ENCODE data around the gene BTAF1.

BTAF1 gene

GRCh38 chr10:92064506-92064905 lies 140.9 kb downstream of the BTAF1 start:
- DNase-seq, result no peak
- Histone ChIP-seq H2BK5ac (ENCODE audit: low read length) (no peak overlapping the region), H3K18ac (ENCODE audit: low read length) (peak overlapping the region; percentile 51), H3K27ac (ENCODE audit: low read depth, low read length) (no peak overlapping the region), H2BK120ac (ENCODE audit: low read depth, low read length) (peak overlapping the region; percentile 90), H2BK15ac (replicated peaks; ENCODE audit: low read depth) (peak overlapping the region; percentile 85), H4K8ac (ENCODE audit: low read depth, low read length) (no peak overlapping the region), H4K5ac (ENCODE audit: low read length) (no peak overlapping the region), H3K23ac (ENCODE audit: low read length) (no peak overlapping the region), H2AK5ac (ENCODE audit: low read length) (no peak overlapping the region), H3K4me2 (ENCODE audit: low read length) (no peak overlapping the region), H3K27me3 (ENCODE audit: insufficient read depth, low read length, poor library complexity) (no peaks in the 10 kb centered on the region), H3K4me1 (ENCODE audit: control insufficient read depth, low read depth, low read length) (no peaks in the 10 kb centered on the region), H3K4me3 (ENCODE audit: low read length) (no peak overlapping the region), H3K56ac (ENCODE audit: low read length) (no peak overlapping the region), H3K36me3 (ENCODE audit: control insufficient read depth, insufficient read depth, low read length) (no peaks in the 10 kb centered on the region), H3K9ac (ENCODE audit: low read length) (no peak overlapping the region), H3K79me2 (ENCODE audit: control insufficient read depth, insufficient read depth, low read length) (no peaks in the 10 kb centered on the region), H3K4ac (ENCODE audit: low read depth, low read length) (no peak overlapping the region), H3K79me1 (ENCODE audit: low read length) (no peaks in the 10 kb centered on the region)
- no CpG with 5 or more reads among the region's 2 CpGs for WGBS (ENCODE audit: extremely low coverage, insufficient coverage, low lambda C conversion rate)

- Histone ChIP-seq H2BK15ac (replicated peaks; ENCODE audit: low read depth) (no peak overlapping the region), H2BK5ac (ENCODE audit: low read length) (no peak overlapping the region), H3K18ac (ENCODE audit: low read length) (no peak overlapping the region), H3K4ac (ENCODE audit: low read depth, low read length) (no peak overlapping the region), H3K56ac (ENCODE audit: low read length) (no peak overlapping the region), H3K4me2 (ENCODE audit: low read length) (no peak overlapping the region), H3K27ac (ENCODE audit: low read depth, low read length) (no peak overlapping the region), H3K4me1 (ENCODE audit: control insufficient read depth, low read depth, low read length) (no peaks in the 10 kb centered on the region), H3K23ac (ENCODE audit: low read length) (no peak overlapping the region), H3K9ac (ENCODE audit: low read length) (no peak overlapping the region), H3K36me3 (ENCODE audit: control insufficient read depth, insufficient read depth, low read length) (no peaks in the 10 kb centered on the region), H4K5ac (ENCODE audit: low read length) (no peak overlapping the region), H3K4me3 (ENCODE audit: low read length) (no peak overlapping the region), H3K79me1 (ENCODE audit: low read length) (no peaks in the 10 kb centered on the region), H3K27me3 (ENCODE audit: insufficient read depth, low read length, poor library complexity) (no peaks in the 10 kb centered on the region), H2AK5ac (ENCODE audit: low read length) (no peak overlapping the region), H3K79me2 (ENCODE audit: control insufficient read depth, insufficient read depth, low read length) (no peaks in the 10 kb centered on the region), H4K8ac (ENCODE audit: low read depth, low read length) (no peak overlapping the region), H2BK120ac (ENCODE audit: low read depth, low read length) (no peak overlapping the region)
- no peak for DNase-seq
- WGBS (ENCODE audit: extremely low coverage, insufficient coverage, low lambda C conversion rate), result no CpG with 5 or more reads among the region's 4 CpGs
Observed at GRCh38 chr10:92066386-92066785, 142.8 kb downstream of the BTAF1 start.

- Histone ChIP-seq H3K4ac (ENCODE audit: low read depth, low read length) (no peak overlapping the region), H3K79me2 (ENCODE audit: control insufficient read depth, insufficient read depth, low read length) (no peaks in the 10 kb centered on the region), H3K27me3 (ENCODE audit: insufficient read depth, low read length, poor library complexity) (no peaks in the 10 kb centered on the region), H3K9ac (ENCODE audit: low read length) (no peak overlapping the region), H3K4me2 (ENCODE audit: low read length) (no peak overlapping the region), H2BK15ac (replicated peaks; ENCODE audit: low read depth) (no peak overlapping the region), H3K4me1 (ENCODE audit: control insufficient read depth, low read depth, low read length) (no peaks in the 10 kb centered on the region), H3K18ac (ENCODE audit: low read length) (no peak overlapping the region), H4K8ac (ENCODE audit: low read depth, low read length) (no peak overlapping the region), H2AK5ac (ENCODE audit: low read length) (no peak overlapping the region), H4K5ac (ENCODE audit: low read length) (no peak overlapping the region), H2BK120ac (ENCODE audit: low read depth, low read length) (no peak overlapping the region), H3K56ac (ENCODE audit: low read length) (no peak overlapping the region), H3K79me1 (ENCODE audit: low read length) (no peaks in the 10 kb centered on the region), H3K4me3 (ENCODE audit: low read length) (no peak overlapping the region), H3K36me3 (ENCODE audit: control insufficient read depth, insufficient read depth, low read length) (no peaks in the 10 kb centered on the region), H3K23ac (ENCODE audit: low read length) (no peak overlapping the region), H2BK5ac (ENCODE audit: low read length) (no peak overlapping the region), H3K27ac (ENCODE audit: low read depth, low read length) (no peak overlapping the region)
- WGBS (ENCODE audit: extremely low coverage, insufficient coverage, low lambda C conversion rate), result no CpG with 5 or more reads among the region's 1 CpG
- no peak for DNase-seq
Observed at GRCh38 chr10:92068900-92069299, 145.3 kb downstream of the BTAF1 start.

- H3K56ac ChIP-seq (ENCODE audit: low read length), result no peak overlapping the region
- WGBS (ENCODE audit: extremely low coverage, insufficient coverage, low lambda C conversion rate), result no CpG with 5 or more reads among the region's 6 CpGs
- no peak overlapping the region for H2BK120ac ChIP-seq (ENCODE audit: low read depth, low read length)
- H3K18ac ChIP-seq (ENCODE audit: low read length), result no peak overlapping the region
- H3K79me2 ChIP-seq (ENCODE audit: control insufficient read depth, insufficient read depth, low read length), result no peaks in the 10 kb centered on the region
- H3K36me3 ChIP-seq (ENCODE audit: control insufficient read depth, insufficient read depth, low read length), result no peaks in the 10 kb centered on the region
- no peak overlapping the region for H3K27ac ChIP-seq (ENCODE audit: low read depth, low read length)
- no peak overlapping the region for H2AK5ac ChIP-seq (ENCODE audit: low read length)
- no peaks in the 10 kb centered on the region for H3K79me1 ChIP-seq (ENCODE audit: low read length)
- DNase-seq, result no peak
- H3K4me1 ChIP-seq (ENCODE audit: control insufficient read depth, low read depth, low read length), result no peaks in the 10 kb centered on the region
- no peak overlapping the region for H2BK15ac ChIP-seq (replicated peaks; ENCODE audit: low read depth)
- no peak overlapping the region for H3K9ac ChIP-seq (ENCODE audit: low read length)
- H4K5ac ChIP-seq (ENCODE audit: low read length), result no peak overlapping the region
- no peak overlapping the region for H2BK5ac ChIP-seq (ENCODE audit: low read length)
- no peak overlapping the region for H3K4ac ChIP-seq (ENCODE audit: low read depth, low read length)
- H4K8ac ChIP-seq (ENCODE audit: low read depth, low read length), result no peak overlapping the region
- H3K23ac ChIP-seq (ENCODE audit: low read length), result no peak overlapping the region
- H3K27me3 ChIP-seq (ENCODE audit: insufficient read depth, low read length, poor library complexity), result no peaks in the 10 kb centered on the region
- no peak overlapping the region for H3K4me3 ChIP-seq (ENCODE audit: low read length)
- H3K4me2 ChIP-seq (ENCODE audit: low read length), result no peak overlapping the region
Observed at GRCh38 chr10:92074126-92074887, 150.7 kb downstream of the BTAF1 start.

GRCh38 chr10:92075829-92076228 lies 152.3 kb downstream of the BTAF1 start:
- no peak overlapping the region for H3K4ac ChIP-seq (ENCODE audit: low read depth, low read length)
- H3K27ac ChIP-seq (ENCODE audit: low read depth, low read length), result no peak overlapping the region
- H3K4me3 ChIP-seq (ENCODE audit: low read length), result no peak overlapping the region
- no peak overlapping the region for H4K5ac ChIP-seq (ENCODE audit: low read length)
- no peak overlapping the region for H3K56ac ChIP-seq (ENCODE audit: low read length)
- H3K4me1 ChIP-seq (ENCODE audit: control insufficient read depth, low read depth, low read length), result no peaks in the 10 kb centered on the region
- no peaks in the 10 kb centered on the region for H3K27me3 ChIP-seq (ENCODE audit: insufficient read depth, low read length, poor library complexity)
- H3K9ac ChIP-seq (ENCODE audit: low read length), result no peak overlapping the region
- H3K79me1 ChIP-seq (ENCODE audit: low read length), result no peaks in the 10 kb centered on the region
- H2AK5ac ChIP-seq (ENCODE audit: low read length), result no peak overlapping the region
- H3K23ac ChIP-seq (ENCODE audit: low read length), result no peak overlapping the region
- no peak overlapping the region for H3K4me2 ChIP-seq (ENCODE audit: low read length)
- H2BK120ac ChIP-seq (ENCODE audit: low read depth, low read length), result no peak overlapping the region
- no peak overlapping the region for H2BK15ac ChIP-seq (replicated peaks; ENCODE audit: low read depth)
- no peak overlapping the region for H2BK5ac ChIP-seq (ENCODE audit: low read length)
- H4K8ac ChIP-seq (ENCODE audit: low read depth, low read length), result no peak overlapping the region
- H3K18ac ChIP-seq (ENCODE audit: low read length), result no peak overlapping the region
- DNase-seq, result peak; percentile 8
- H3K36me3 ChIP-seq (ENCODE audit: control insufficient read depth, insufficient read depth, low read length), result no peaks in the 10 kb centered on the region
- H3K79me2 ChIP-seq (ENCODE audit: control insufficient read depth, insufficient read depth, low read length), result no peaks in the 10 kb centered on the region

GRCh38 chr10:92076722-92077121 lies 153.2 kb downstream of the BTAF1 start:
- Histone ChIP-seq H2BK15ac (replicated peaks; ENCODE audit: low read depth) (no peak overlapping the region), H3K27ac (ENCODE audit: low read depth, low read length) (no peak overlapping the region), H2AK5ac (ENCODE audit: low read length) (no peak overlapping the region), H3K79me2 (ENCODE audit: control insufficient read depth, insufficient read depth, low read length) (no peaks in the 10 kb centered on the region), H3K36me3 (ENCODE audit: control insufficient read depth, insufficient read depth, low read length) (no peaks in the 10 kb centered on the region), H3K9ac (ENCODE audit: low read length) (no peak overlapping the region), H3K56ac (ENCODE audit: low read length) (no peak overlapping the region), H3K4me3 (ENCODE audit: low read length) (no peak overlapping the region), H3K79me1 (ENCODE audit: low read length) (no peaks in the 10 kb centered on the region), H3K23ac (ENCODE audit: low read length) (no peak overlapping the region), H3K4me1 (ENCODE audit: control insufficient read depth, low read depth, low read length) (no peaks in the 10 kb centered on the region), H3K4ac (ENCODE audit: low read depth, low read length) (no peak overlapping the region), H4K5ac (ENCODE audit: low read length) (no peak overlapping the region), H3K27me3 (ENCODE audit: insufficient read depth, low read length, poor library complexity) (no peaks in the 10 kb centered on the region), H2BK120ac (ENCODE audit: low read depth, low read length) (no peak overlapping the region), H2BK5ac (ENCODE audit: low read length) (no peak overlapping the region), H3K4me2 (ENCODE audit: low read length) (no peak overlapping the region), H4K8ac (ENCODE audit: low read depth, low read length) (no peak overlapping the region), H3K18ac (ENCODE audit: low read length) (no peak overlapping the region)
- no peak for DNase-seq

All from mesendoderm (in vitro differentiated cells).